Vagina (tissue), 2 donors: ENCODE measurements around the gene MGAT4D.

Experiments
- POLR2A ChIP-seq, 2 donors: fragments of 450-650 bp; IDR thresholded peaks; one replicate each; pipeline ENCODE4 v1.6.1; 2017; ENCODE audit warnings: antibody characterized with exemption in 2 of 2, mild to moderate bottlenecking in 2 of 2, moderate library complexity in 2 of 2
- POLR2AphosphoS5 ChIP-seq, 2 donors: sonication (generic); formaldehyde crosslinking; IDR thresholded peaks; one replicate each; pipeline ENCODE4 v1.9.0; 2017; ENCODE audit warnings: antibody characterized with exemption in 2 of 2, mild to moderate bottlenecking in 2 of 2, low read depth in 1 of 2; ENCODE audit not compliant: insufficient read depth in 1 of 2
- TF ChIP-seq, protein P1 (sequence below), 3 experiments: fragments of 450-650 bp in 2 of 3; fragments of 200-600 bp in 1 of 3; sonication (generic) in 1 of 3; IDR thresholded peaks; one replicate each; pipeline ENCODE4 v1.5.1; 2017 to 2019; ENCODE audit warnings: antibody characterized with exemption in 3 of 3, mild to moderate bottlenecking in 2 of 3, moderate library complexity in 2 of 3

DNA sequence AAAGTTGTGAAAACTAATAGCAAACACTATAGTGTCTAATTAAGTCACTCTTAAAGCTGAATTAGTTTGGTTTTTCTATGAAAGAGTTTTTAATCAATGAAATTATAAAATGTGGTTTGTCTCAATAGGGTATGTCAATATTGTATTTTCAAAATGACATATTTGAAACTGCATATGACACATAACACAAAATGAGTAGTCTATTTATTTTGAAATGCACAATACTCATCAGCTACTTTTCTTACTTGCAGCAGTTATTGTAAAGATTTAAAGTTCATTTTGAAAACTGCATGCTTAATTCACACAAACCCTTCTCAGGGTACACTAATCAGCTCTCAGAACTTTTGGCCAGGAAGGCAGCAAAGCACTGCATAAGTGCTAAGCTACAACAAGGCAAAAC is 91.8 kb downstream of the MGAT4D start:
- TF ChIP-seq, protein P1, sequence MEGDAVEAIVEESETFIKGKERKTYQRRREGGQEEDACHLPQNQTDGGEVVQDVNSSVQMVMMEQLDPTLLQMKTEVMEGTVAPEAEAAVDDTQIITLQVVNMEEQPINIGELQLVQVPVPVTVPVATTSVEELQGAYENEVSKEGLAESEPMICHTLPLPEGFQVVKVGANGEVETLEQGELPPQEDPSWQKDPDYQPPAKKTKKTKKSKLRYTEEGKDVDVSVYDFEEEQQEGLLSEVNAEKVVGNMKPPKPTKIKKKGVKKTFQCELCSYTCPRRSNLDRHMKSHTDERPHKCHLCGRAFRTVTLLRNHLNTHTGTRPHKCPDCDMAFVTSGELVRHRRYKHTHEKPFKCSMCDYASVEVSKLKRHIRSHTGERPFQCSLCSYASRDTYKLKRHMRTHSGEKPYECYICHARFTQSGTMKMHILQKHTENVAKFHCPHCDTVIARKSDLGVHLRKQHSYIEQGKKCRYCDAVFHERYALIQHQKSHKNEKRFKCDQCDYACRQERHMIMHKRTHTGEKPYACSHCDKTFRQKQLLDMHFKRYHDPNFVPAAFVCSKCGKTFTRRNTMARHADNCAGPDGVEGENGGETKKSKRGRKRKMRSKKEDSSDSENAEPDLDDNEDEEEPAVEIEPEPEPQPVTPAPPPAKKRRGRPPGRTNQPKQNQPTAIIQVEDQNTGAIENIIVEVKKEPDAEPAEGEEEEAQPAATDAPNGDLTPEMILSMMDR (IDR thresholded peaks at IDR 0.05), result no peak
- TF ChIP-seq POLR2A (IDR thresholded peaks at IDR 0.05) (no peak), POLR2AphosphoS5 (IDR thresholded peaks at IDR 0.05; ENCODE audit: insufficient read depth in 1 of 2, low read depth in 1 of 2) (no peak)
